ENCODE measurements around the gene CCDC91.
"Not testable (repeated sequence)": the region's sequence is repeated elsewhere in the genome, so short reads cannot be mapped to it uniquely, and the experiment has no call there.

The CCDC91 gene

GRCh38 chr12:28235985-28236384, 45.7 kb downstream of the CCDC91 start:
- DNase-seq: no peak

GRCh38 chr12:28237423-28237822, 47.2 kb downstream of the CCDC91 start:
- no peak for DNase-seq

- no peak for DNase-seq
Observed at GRCh38 chr12:28239918-28240317, 49.7 kb downstream of the CCDC91 start.

- no peak for DNase-seq
Observed at GRCh38 chr12:28240853-28241252, 50.6 kb downstream of the CCDC91 start.

GRCh38 chr12:28242129-28242495, 51.9 kb downstream of the CCDC91 start:
- DNase-seq: no peak

- no peak for DNase-seq
Observed at GRCh38 chr12:28242496-28243309, 52.4 kb downstream of the CCDC91 start.

GRCh38 chr12:28243310-28243633, 53.0 kb downstream of the CCDC91 start:
- no peak for DNase-seq

- no peak for DNase-seq
Observed at GRCh38 chr12:28247806-28248205, 57.5 kb downstream of the CCDC91 start.

GRCh38 chr12:28248555-28249145, 58.4 kb downstream of the CCDC91 start:
- DNase-seq: no peak

- DNase-seq: no peak
Observed at GRCh38 chr12:28253161-28253641, 62.9 kb downstream of the CCDC91 start.

GRCh38 chr12:28257411-28257810, 67.2 kb downstream of the CCDC91 start:
- no peak for DNase-seq

GRCh38 chr12:28258998-28259397, 68.7 kb downstream of the CCDC91 start:
- DNase-seq: no peak

- DNase-seq: no peak
Observed at GRCh38 chr12:28265435-28266042, 75.3 kb downstream of the CCDC91 start.

GRCh38 chr12:28267920-28268607, 77.8 kb downstream of the CCDC91 start:
- DNase-seq: not testable (repeated sequence)

GRCh38 chr12:28268608-28269229, 78.5 kb downstream of the CCDC91 start:
- no peak for DNase-seq

GRCh38 chr12:28269851-28270250, 79.6 kb downstream of the CCDC91 start:
- DNase-seq: no peak

- no peak for DNase-seq
Observed at GRCh38 chr12:28278499-28278898, 88.2 kb downstream of the CCDC91 start.

GRCh38 chr12:28278960-28279359, 88.7 kb downstream of the CCDC91 start:
- no peak for DNase-seq

- no peak for DNase-seq
Observed at GRCh38 chr12:28286352-28286751, 96.1 kb downstream of the CCDC91 start.

GRCh38 chr12:28290262-28290661, 100.0 kb downstream of the CCDC91 start:
- DNase-seq: no peak

GRCh38 chr12:28292699-28293098, 102.4 kb downstream of the CCDC91 start:
- no peak for DNase-seq

- no peak for DNase-seq
Observed at GRCh38 chr12:28294300-28294699, 104.0 kb downstream of the CCDC91 start.

GRCh38 chr12:28296287-28296686, 106.0 kb downstream of the CCDC91 start:
- no peak for DNase-seq

Measured in SHP77 (cell line).